A673 (cell line): Measurements from ENCODE around the gene LSM3. TPM values are rescaled to one million over a fixed set of nuclear protein-coding genes. Genes with fewer than 3 reads are reported as not detected.

ENCODE experiments used
- BruUV-seq: library from RNA; stranded (reverse); fragments of 400-500 nt; replicated peaks from 2 replicates; lab custom pipeline; 2021; lab: Mats Ljungman, UMichigan
- CTCF ChIA-PET: fragments of 300-600 bp; sonication (Branson Sonifier 250); formaldehyde crosslinking; loops from one replicate; lab custom pipeline; 2022; ENCODE audit warnings: antibody characterized with exemption; lab: Charles Lee
- POLR2A ChIA-PET: fragments of 300-600 bp; sonication (Branson Sonifier 250); formaldehyde crosslinking; loops from one replicate; lab custom pipeline; 2022; ENCODE audit warnings: antibody characterized with exemption; ENCODE audit not compliant: low non-redundant PET; lab: Charles Lee
- DNase-seq: peaks from one replicate; pipeline ENCODE4 v3.0.0-alpha.2; 2015; ENCODE audit warnings: low spot score
- H3K27ac ChIP-seq: fragments of 200-600 bp; sonication (generic); 2 replicates; pipeline ENCODE4 v1.5.1; 2016; ENCODE audit warnings: mixed run types, low read depth, mild to moderate bottlenecking, mixed read lengths, antibody characterized with exemption, low read length; ENCODE audit not compliant: poor library complexity, severe bottlenecking
- H3K27me3 ChIP-seq: fragments of 200-600 bp; sonication (generic); replicated peaks from 2 replicates; pipeline ENCODE4 v1.6.1; 2017; ENCODE audit warnings: mixed run types, low read depth, mild to moderate bottlenecking, mixed read lengths, antibody characterized with exemption, low read length; ENCODE audit not compliant: insufficient read depth, poor library complexity
- H3K36me3 ChIP-seq: fragments of 200-600 bp; sonication (generic); 2 replicates; pipeline ENCODE4 v1.6.1; 2016; ENCODE audit warnings: mixed run types, mild to moderate bottlenecking, mixed read lengths, antibody characterized with exemption, low read length; ENCODE audit not compliant: insufficient read depth, poor library complexity, severe bottlenecking
- H3K4me1 ChIP-seq: fragments of 200-600 bp; sonication (generic); 2 replicates; pipeline ENCODE4 v1.6.1; 2017; ENCODE audit warnings: mixed run types, mild to moderate bottlenecking, mixed read lengths, antibody characterized with exemption, low read length; ENCODE audit not compliant: insufficient read depth, poor library complexity, severe bottlenecking
- H3K4me3 ChIP-seq: fragments of 200-600 bp; sonication (generic); 2 replicates; pipeline ENCODE4 v1.5.1; 2016; ENCODE audit warnings: low read depth, mixed run types, mild to moderate bottlenecking, mixed read lengths, low read length; ENCODE audit not compliant: poor library complexity, severe bottlenecking
- H3K9me3 ChIP-seq: fragments of 200-600 bp; sonication (generic); 2 replicates; pipeline ENCODE4 v1.6.1; 2016; ENCODE audit warnings: mixed run types, low read depth, mild to moderate bottlenecking, mixed read lengths, antibody characterized with exemption, low read length; ENCODE audit not compliant: poor library complexity, severe bottlenecking
- EZH2 ChIP-seq: fragments of 200-600 bp; sonication (generic); IDR thresholded peaks from 2 replicates; pipeline ENCODE4 v1.6.1; 2017; ENCODE audit warnings: borderline replicate concordance, low read depth, mild to moderate bottlenecking, mixed read lengths, antibody characterized with exemption, low read length; ENCODE audit not compliant: poor library complexity, severe bottlenecking
- intact Hi-C: fragments of 100-400 bp; cut with micrococcal nuclease; formaldehyde crosslinking; loops from one replicate; pipeline ENCODE4 v1.10.0; 2022; ENCODE audit not compliant: unreplicated experiment
- total RNA-seq: library from RNA; stranded (reverse); gene quantifications from 2 replicates; pipeline ENCODE4 v1.2.3, GENCODE V29; 2021
- TF ChIP-seq, protein P1 (sequence below): fragments of 300-800, 200-600 bp; sonication (generic); conservative IDR thresholded peaks from 2 replicates; pipeline ENCODE4 v1.5.1; 2017; ENCODE audit warnings: low read depth, mild to moderate bottlenecking, antibody characterized with exemption, low read length, moderate library complexity, mixed read lengths

Gene LSM3
- total RNA-seq, 1 experiment from 2014 or later, result 29.4 TPM

DNA sequence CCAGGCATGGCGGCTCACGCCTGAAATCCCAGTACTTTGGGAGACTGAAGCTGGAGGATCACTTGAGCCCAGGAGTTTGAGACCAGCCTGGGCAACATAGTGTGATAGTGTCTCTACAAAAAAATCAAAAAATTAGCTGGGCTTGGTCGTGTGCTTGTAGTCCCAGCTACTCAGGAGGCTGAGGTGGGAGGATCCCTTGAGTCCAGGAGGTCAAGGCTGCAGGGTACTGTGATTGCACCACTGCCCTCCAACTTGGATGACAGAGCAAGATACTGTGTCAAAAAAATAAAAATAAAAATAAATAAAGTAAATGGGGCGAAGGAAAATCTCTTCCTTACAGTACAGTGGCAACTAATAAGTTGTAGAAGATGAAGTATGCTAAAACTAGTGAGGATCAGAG is 29.6 kb downstream of the LSM3 start:
- Histone ChIP-seq H3K9me3 (no peaks in the 10 kb centered on the region), H3K4me3 (no peak overlapping the region), H3K27ac (no peak overlapping the region), H3K36me3 (no peaks in the 10 kb centered on the region), H3K27me3 (no peaks in the 10 kb centered on the region), H3K4me1 (no peaks in the 10 kb centered on the region)
- POLR2A ChIA-PET, result no interaction called here
- intact Hi-C loops, result no loop called here
- TF ChIP-seq, protein P1, sequence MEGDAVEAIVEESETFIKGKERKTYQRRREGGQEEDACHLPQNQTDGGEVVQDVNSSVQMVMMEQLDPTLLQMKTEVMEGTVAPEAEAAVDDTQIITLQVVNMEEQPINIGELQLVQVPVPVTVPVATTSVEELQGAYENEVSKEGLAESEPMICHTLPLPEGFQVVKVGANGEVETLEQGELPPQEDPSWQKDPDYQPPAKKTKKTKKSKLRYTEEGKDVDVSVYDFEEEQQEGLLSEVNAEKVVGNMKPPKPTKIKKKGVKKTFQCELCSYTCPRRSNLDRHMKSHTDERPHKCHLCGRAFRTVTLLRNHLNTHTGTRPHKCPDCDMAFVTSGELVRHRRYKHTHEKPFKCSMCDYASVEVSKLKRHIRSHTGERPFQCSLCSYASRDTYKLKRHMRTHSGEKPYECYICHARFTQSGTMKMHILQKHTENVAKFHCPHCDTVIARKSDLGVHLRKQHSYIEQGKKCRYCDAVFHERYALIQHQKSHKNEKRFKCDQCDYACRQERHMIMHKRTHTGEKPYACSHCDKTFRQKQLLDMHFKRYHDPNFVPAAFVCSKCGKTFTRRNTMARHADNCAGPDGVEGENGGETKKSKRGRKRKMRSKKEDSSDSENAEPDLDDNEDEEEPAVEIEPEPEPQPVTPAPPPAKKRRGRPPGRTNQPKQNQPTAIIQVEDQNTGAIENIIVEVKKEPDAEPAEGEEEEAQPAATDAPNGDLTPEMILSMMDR, result no peak
- no peak for TF ChIP-seq EZH2
- DNase-seq, result no peak
- CTCF ChIA-PET, result no interaction called here
- BruUV-seq, result no TSS peak

DNA sequence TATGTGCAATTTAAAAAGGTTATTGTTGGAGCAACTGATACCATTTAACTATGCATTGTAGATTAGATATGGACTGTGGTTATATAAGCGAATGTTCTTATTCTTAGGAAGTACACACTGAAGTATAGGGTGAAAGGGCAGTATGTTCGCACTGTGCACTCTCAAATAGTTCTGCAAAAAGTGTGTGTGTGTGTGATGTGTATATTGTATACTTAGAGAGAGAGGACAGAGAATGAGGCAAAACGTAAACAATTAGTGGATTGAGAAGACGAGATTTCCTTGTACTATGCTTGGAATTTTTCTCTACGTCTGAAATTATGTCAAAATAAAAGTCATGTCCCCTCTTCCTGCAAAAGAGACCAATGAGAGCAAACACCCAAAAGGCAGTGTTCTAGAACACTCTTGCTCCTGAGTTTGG is 30.4 kb downstream of the LSM3 start:
- Histone ChIP-seq H3K4me1 (no peaks in the 10 kb centered on the region), H3K4me3 (no peak overlapping the region), H3K27ac (no peak overlapping the region), H3K9me3 (no peaks in the 10 kb centered on the region), H3K27me3 (no peaks in the 10 kb centered on the region), H3K36me3 (no peaks in the 10 kb centered on the region)
- ChIA-PET CTCF (no interaction called here), POLR2A (no interaction called here)
- TF ChIP-seq, protein P1, result no peak
- no peak for TF ChIP-seq EZH2
- intact Hi-C loops, result no loop called here
- DNase-seq, result no peak
- BruUV-seq, result no TSS peak

DNA sequence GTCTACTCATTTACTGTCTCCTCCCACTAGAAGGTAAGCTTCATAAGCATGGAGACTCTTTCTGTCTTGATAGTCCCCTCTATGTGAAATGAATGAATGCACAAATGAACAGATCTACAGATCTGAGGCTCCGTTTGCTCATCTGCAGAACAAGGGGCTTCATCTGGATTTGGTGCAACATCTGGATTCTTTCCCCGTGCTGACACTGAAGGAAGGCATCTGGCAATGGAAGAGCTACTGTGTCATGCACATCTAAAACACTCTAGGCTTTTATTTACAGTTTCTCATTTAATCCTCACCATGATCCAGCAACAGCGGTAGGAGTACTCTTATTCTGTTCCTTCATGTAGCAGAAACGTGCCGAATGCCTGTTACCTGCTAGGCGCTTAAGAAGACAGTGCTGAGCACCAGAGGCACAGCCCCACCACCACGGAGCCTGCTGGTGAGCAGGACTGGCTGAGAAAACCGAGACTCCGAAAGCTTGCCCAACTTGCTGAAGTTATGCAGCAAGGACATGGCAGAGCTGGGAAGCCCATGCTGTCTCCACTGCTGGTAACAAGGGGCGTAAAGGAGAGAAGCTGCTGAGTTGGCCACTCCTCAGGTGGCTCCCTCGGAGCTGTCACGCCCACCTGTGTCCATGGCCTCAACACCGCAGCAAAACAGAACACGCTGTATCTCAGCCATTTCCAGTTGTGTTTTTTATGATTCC is 31.1 kb downstream of the LSM3 start:
- no peaks in the 10 kb centered on the region for H3K36me3 ChIP-seq
- CTCF ChIA-PET, result no interaction called here
- no TSS peak for BruUV-seq
- TF ChIP-seq EZH2, result no peak
- TF ChIP-seq, protein P1, result no peak
- H3K4me3 ChIP-seq, result no peak overlapping the region
- POLR2A ChIA-PET, result no interaction called here
- H3K27ac ChIP-seq, result no peak overlapping the region
- H3K9me3 ChIP-seq, result no peaks in the 10 kb centered on the region
- H3K27me3 ChIP-seq, result no peaks in the 10 kb centered on the region
- DNase-seq, result no peak
- H3K4me1 ChIP-seq, result no peaks in the 10 kb centered on the region
- intact Hi-C loops, result no loop called here
